Measurements from ENCODE around the gene TOX3. TPM values are rescaled to one million over a fixed set of nuclear protein-coding genes. Genes with fewer than 3 reads are reported as not detected.
A peak's percentile ranks its signal among the peaks of the same experiment; 100 is the strongest.

TOX3 gene
- polyA plus RNA-seq, 1 of the 3 experiments (the other 2 are of a cell fraction), result not detected

DNA sequence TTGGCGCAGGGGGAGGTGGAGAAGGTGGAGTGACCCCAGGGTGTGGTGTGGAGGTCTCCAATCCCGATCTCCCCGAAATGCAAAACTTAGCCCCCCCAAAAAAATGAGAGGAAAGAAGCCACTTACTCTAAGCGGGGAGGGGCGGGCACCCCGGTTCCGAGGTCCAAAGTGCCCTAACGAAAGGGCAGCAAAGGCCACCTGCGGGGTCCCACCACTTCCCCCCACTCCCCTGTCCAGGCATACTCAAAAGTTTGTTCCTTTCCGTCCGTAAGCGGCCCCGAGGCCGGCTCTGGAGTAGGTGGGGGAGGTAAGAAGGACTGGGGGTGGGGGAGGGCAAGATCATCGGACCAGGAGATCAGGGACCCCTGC lies 1.1 kb downstream of the TOX3 start:
- Histone ChIP-seq H3F3A (replicated peaks; ENCODE audit: insufficient read depth) (no peaks in the 10 kb centered on the region), H2AFZ (ENCODE audit: low read depth) (no peak overlapping the region), H3K36me3 (replicated peaks in 1 of 2; ENCODE audit: control insufficient read depth in 1 of 2, insufficient read depth in 2 of 2, low read length in 1 of 2) (no peaks in the 10 kb centered on the region), H3K79me2 (ENCODE audit: insufficient read depth) (no peaks in the 10 kb centered on the region), H3K9ac (no peak overlapping the region), H3K27ac (ENCODE audit: low read depth in 2 of 2, low read length in 1 of 2) (no peak overlapping the region), H3K4me3 (ENCODE audit: low read depth in 2 of 2, low read length in 1 of 2) (no peak overlapping the region; a peak in 1 of 4 replicates), H3K9me3 (no peaks in the 10 kb centered on the region), H3K27me3 (ENCODE audit: insufficient read depth) (peaks cover 18% of the 10 kb centered on the region; the same call in 1 of the 2 replicates), H4K20me1 (ENCODE audit: insufficient read depth) (no peaks in the 10 kb centered on the region), H3K4me1 (ENCODE audit: control insufficient read depth in 1 of 2, insufficient read depth in 2 of 2, low read depth in 1 of 2, low read length in 1 of 2) (no peaks in the 10 kb centered on the region), H3K9me2 (no peaks in the 10 kb centered on the region), H3K4me2 (peak overlapping the region; percentile 57)
- ChIA-PET POLR2A (no interaction called here), CTCF (interaction anchor here (0.7 kb wide), 1 partner anchor 450 kb away, joined by 3 read pairs; no protein-coding TSS in a partner anchor)
- peak; percentile 15 for DNase-seq
- WGBS (ENCODE audit: low lambda C conversion rate), result 1% methylated on average over 13 of the region's 15 CpGs
- TF ChIP-seq FOXJ3 (CRISPR knock-in tag; IDR thresholded peaks at IDR 0.05) (no peak), SMC3 (IDR thresholded peaks at IDR 0.05; ENCODE audit: low read depth, low read length) (no peak), GATA2 (CRISPR knock-in tag; IDR thresholded peaks at IDR 0.05) (no peak), YY1 (IDR thresholded peaks at IDR 0.05; ENCODE audit: low read depth) (no peak), CHD2 (IDR thresholded peaks at IDR 0.05; ENCODE audit: low read length, partially characterized antibody) (no peak), SIN3A (IDR thresholded peaks at IDR 0.05; ENCODE audit: borderline replicate concordance, low read depth, low read length) (no peak), RCOR1 (IDR thresholded peaks at IDR 0.05; ENCODE audit: low read length) (no peak), TAF1 (IDR thresholded peaks at IDR 0.05; ENCODE audit: borderline replicate concordance, low read depth, low read length) (no peak), RAD21 (IDR thresholded peaks at IDR 0.05; ENCODE audit: low read length) (no peak), FOSL2 (IDR thresholded peaks at IDR 0.05; ENCODE audit: borderline replicate concordance, low read depth) (no peak), EZH2phosphoT487 (IDR thresholded peaks at IDR 0.05; ENCODE audit: borderline replicate concordance, low read depth) (no peak), JUND (IDR thresholded peaks at IDR 0.05) (no peak), EP300 (IDR thresholded peaks at IDR 0.05; ENCODE audit: borderline replicate concordance in 1 of 2, low read depth in 1 of 2, low read length in 1 of 2) (no peak), FOXM1 (IDR thresholded peaks at IDR 0.05; ENCODE audit: low read depth) (no peak), MEF2A (IDR thresholded peaks at IDR 0.05; ENCODE audit: borderline replicate concordance, low read depth) (no peak)
- TF ChIP-seq, protein P1, sequence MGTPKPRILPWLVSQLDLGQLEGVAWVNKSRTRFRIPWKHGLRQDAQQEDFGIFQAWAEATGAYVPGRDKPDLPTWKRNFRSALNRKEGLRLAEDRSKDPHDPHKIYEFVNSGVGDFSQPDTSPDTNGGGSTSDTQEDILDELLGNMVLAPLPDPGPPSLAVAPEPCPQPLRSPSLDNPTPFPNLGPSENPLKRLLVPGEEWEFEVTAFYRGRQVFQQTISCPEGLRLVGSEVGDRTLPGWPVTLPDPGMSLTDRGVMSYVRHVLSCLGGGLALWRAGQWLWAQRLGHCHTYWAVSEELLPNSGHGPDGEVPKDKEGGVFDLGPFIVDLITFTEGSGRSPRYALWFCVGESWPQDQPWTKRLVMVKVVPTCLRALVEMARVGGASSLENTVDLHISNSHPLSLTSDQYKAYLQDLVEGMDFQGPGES (IDR thresholded peaks at IDR 0.05; ENCODE audit: low read depth, low read length), result no peak
- TF ChIP-seq, protein P2, sequence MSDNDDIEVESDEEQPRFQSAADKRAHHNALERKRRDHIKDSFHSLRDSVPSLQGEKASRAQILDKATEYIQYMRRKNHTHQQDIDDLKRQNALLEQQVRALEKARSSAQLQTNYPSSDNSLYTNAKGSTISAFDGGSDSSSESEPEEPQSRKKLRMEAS (IDR thresholded peaks at IDR 0.05; ENCODE audit: low read depth), result no peak

DNA sequence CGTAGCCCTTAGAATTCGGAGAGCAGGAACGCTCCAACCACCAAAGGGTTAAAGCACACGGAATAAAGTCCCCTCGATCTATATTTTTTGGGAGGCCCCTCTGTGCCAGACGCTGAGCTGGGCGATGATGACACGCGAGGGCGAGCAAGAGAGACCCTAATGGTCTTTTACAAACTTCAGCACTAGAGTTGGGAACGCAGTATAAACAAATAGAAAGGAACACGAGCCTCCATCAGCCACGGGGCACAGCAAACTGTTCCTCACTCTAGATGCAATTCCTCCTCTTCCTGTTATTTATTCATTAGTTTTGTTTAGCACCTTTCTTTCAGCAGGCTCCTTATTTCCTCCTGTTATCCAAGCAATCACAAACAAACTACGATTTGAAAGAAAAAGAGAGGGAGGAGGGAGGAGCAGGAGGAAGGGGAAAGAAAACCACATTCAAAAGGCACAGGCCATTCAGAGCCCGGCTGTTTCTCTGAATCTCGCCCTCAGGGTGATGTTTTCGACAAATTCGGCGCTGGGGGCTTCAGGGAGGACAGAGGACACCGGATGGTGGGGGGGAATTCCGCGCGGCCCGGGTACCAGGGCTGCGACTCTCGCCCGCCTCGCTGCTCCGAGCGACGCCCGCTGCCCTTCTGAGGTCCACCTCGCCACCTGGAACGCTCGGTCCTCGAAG lies 1.6 kb downstream of the TOX3 start:
- Histone ChIP-seq H3K36me3 (replicated peaks in 1 of 2; ENCODE audit: control insufficient read depth in 1 of 2, insufficient read depth in 2 of 2, low read length in 1 of 2) (no peaks in the 10 kb centered on the region), H3K9me3 (no peaks in the 10 kb centered on the region), H3K27ac (ENCODE audit: low read depth in 2 of 2, low read length in 1 of 2) (no peak overlapping the region), H3F3A (replicated peaks; ENCODE audit: insufficient read depth) (no peaks in the 10 kb centered on the region), H3K4me3 (ENCODE audit: low read depth in 2 of 2, low read length in 1 of 2) (peak overlapping the region in 1 of 2 experiments; percentile 29; a peak in 2 of 4 replicates), H4K20me1 (ENCODE audit: insufficient read depth) (no peaks in the 10 kb centered on the region), H3K9me2 (no peaks in the 10 kb centered on the region), H2AFZ (ENCODE audit: low read depth) (no peak overlapping the region), H3K4me1 (ENCODE audit: control insufficient read depth in 1 of 2, insufficient read depth in 2 of 2, low read depth in 1 of 2, low read length in 1 of 2) (no peaks in the 10 kb centered on the region), H3K4me2 (peak overlapping the region; percentile 57), H3K9ac (no peak overlapping the region), H3K79me2 (ENCODE audit: insufficient read depth) (no peaks in the 10 kb centered on the region), H3K27me3 (ENCODE audit: insufficient read depth) (peaks cover 18% of the 10 kb centered on the region; the same call in 1 of the 2 replicates)
- TF ChIP-seq TAF1 (IDR thresholded peaks at IDR 0.05; ENCODE audit: borderline replicate concordance, low read depth, low read length) (no peak), NRF1 (IDR thresholded peaks at IDR 0.05; ENCODE audit: low read depth, low read length) (no peak), GABPA (IDR thresholded peaks at IDR 0.05; ENCODE audit: low read depth) (no peak), RFX5 (IDR thresholded peaks at IDR 0.05; ENCODE audit: low read length) (no peak), CHD2 (IDR thresholded peaks at IDR 0.05; ENCODE audit: low read length, partially characterized antibody) (no peak), JUND (IDR thresholded peaks at IDR 0.05) (no peak)
- TF ChIP-seq, protein P2 (IDR thresholded peaks at IDR 0.05; ENCODE audit: low read depth), result no peak
- peak; percentile 15 for DNase-seq
- WGBS (ENCODE audit: low lambda C conversion rate), result 6% methylated on average over 34 of the region's 36 CpGs
- ChIA-PET POLR2A (no interaction called here), CTCF (no interaction called here)
